K562 (cell line): ENCODE measurements around the gene PPP1R12C. TPM values are rescaled to one million over a fixed set of nuclear protein-coding genes. Genes with fewer than 3 reads are reported as not detected.
A peak's percentile ranks its signal among the peaks of the same experiment; 100 is the strongest.

Experiments used
- BCL6 ChIP-seq: fragments of 250-450 bp; sonication (Bioruptor Pico); IDR thresholded peaks from 2 replicates; pipeline ENCODE4 v1.4.0; 2020
- CBX1 ChIP-seq: sonication (generic); IDR thresholded peaks from 2 replicates; pipeline ENCODE4 v1.6.1; 2016; ENCODE audit warnings: antibody characterized with exemption, low read depth, mild to moderate bottlenecking
- DLX4 ChIP-seq: fragments of 250-450 bp; sonication (Bioruptor Pico); IDR thresholded peaks from 2 replicates; pipeline ENCODE4 v1.6.1; 2021; ENCODE audit warnings: mild to moderate bottlenecking
- GATAD2A ChIP-seq: fragments of 450-650 bp; IDR thresholded peaks from 2 replicates; pipeline ENCODE4 v1.6.1; 2017
- KAT2B ChIP-seq: IDR thresholded peaks from one replicate; pipeline ENCODE4 v1.6.1; 2012; ENCODE audit warnings: low read depth, mild to moderate bottlenecking, control low read depth, inconsistent platforms, low read length, moderate library complexity
- KDM1A ChIP-seq, 2 experiments: fragments of 450-650 bp; IDR thresholded peaks; 2 replicates each; pipeline ENCODE4 v1.6.1; 2016; ENCODE audit warnings: mild to moderate bottlenecking in 2 of 2
- NCOR1 ChIP-seq: fragments of 450-650 bp; IDR thresholded peaks from 2 replicates; pipeline ENCODE4 v1.6.1; 2016; ENCODE audit warnings: mild to moderate bottlenecking, moderate library complexity
- PBX2 ChIP-seq, 2 experiments: IDR thresholded peaks in 1 of 2; conservative IDR thresholded peaks in 1 of 2; 2 replicates each; pipeline ENCODE4 v1.6.1; 2016; ENCODE audit warnings: low read depth in 2 of 2, mild to moderate bottlenecking in 1 of 2, missing compliant biosample characterization in 1 of 2, missing genetic modification characterization in 1 of 2, moderate library complexity in 1 of 2
- PHTF2 ChIP-seq: fragments of 250-450 bp; sonication (Bioruptor Pico); IDR thresholded peaks from 2 replicates; pipeline ENCODE4 v1.5.0; 2021; ENCODE audit warnings: mild to moderate bottlenecking
- PPARD ChIP-seq: fragments of 250-450 bp; sonication (Bioruptor Pico); IDR thresholded peaks from 2 replicates; pipeline ENCODE4 v1.8.0; 2022; ENCODE audit warnings: inconsistent platforms, mild to moderate bottlenecking, moderate library complexity
- RERE ChIP-seq: sonication (generic); formaldehyde crosslinking; IDR thresholded peaks from 2 replicates; pipeline ENCODE4 v1.8.0; 2023; ENCODE audit warnings: missing genetic modification reagents, mild to moderate bottlenecking, borderline replicate concordance
- XRCC3 ChIP-seq: fragments of 450-650 bp; IDR thresholded peaks from 2 replicates; pipeline ENCODE4 v1.6.1; 2017; ENCODE audit warnings: mild to moderate bottlenecking, moderate library complexity
- ZBTB34 ChIP-seq: fragments of 250-450 bp; sonication (Bioruptor Pico); IDR thresholded peaks from 2 replicates; pipeline ENCODE4 v1.8.0; 2021; ENCODE audit warnings: mild to moderate bottlenecking, moderate library complexity
- ZNF146 ChIP-seq: IDR thresholded peaks from one replicate; pipeline ENCODE4 v1.6.1; 2018; ENCODE audit warnings: missing compliant biosample characterization; ENCODE audit not compliant: unreplicated experiment
- ZNF354B ChIP-seq: fragments of 250-450 bp; sonication (Bioruptor Pico); IDR thresholded peaks from 2 replicates; pipeline ENCODE4 v1.4.0; 2020
- ZNF395 ChIP-seq: fragments of 200-800 bp; sonication (Bioruptor generic); IDR thresholded peaks from 2 replicates; pipeline ENCODE4 v1.6.1; 2017; ENCODE audit warnings: missing genetic modification characterization, missing compliant biosample characterization
- ZNF79 ChIP-seq: fragments of 250-450 bp; sonication (Bioruptor Pico); IDR thresholded peaks from 2 replicates; pipeline ENCODE4 v1.4.0; 2020; ENCODE audit warnings: low read depth, mild to moderate bottlenecking, moderate library complexity
- polyA plus RNA-seq, 8 experiments: library from polyadenylated mRNA; depleted of rRNA in 4 of 8; stranded (reverse) in 5 of 8; unstranded in 3 of 8; fragments of >200 nt; fragmentation: Nextera tagmentation in 2 of 8; fragmentation: Illumina TruSeq in 1 of 8; extraction: Ambion mirVana in 2 of 8; extraction: Trizol in 1 of 8; gene quantifications; 2 replicates each; pipeline versions ENCODE4 v1.2.1 to v1.2.3, GENCODE V29; 2011 to 2014; ENCODE audit warnings: inconsistent platforms in 1 of 8, missing spikeins in 1 of 8
- total RNA-seq, 7 experiments: library from RNA; depleted of rRNA in 6 of 7; stranded (reverse); fragments of >200 nt in 6 of 7; fragmentation: Illumina TruSeq in 2 of 7; extraction: Trizol in 2 of 7; gene quantifications; 2 replicates each; pipeline versions ENCODE4 v1.2.1 to v1.2.3, GENCODE V29; 2011 to 2021; ENCODE audit warnings: low replicate concordance in 1 of 7

The PPP1R12C gene
- total and polyA plus RNA-seq, 9 of the 15 experiments (the other 6 are each of a cell fraction or from before 2014, with no cell fraction given): 1.8 to 136 (median 33.7) TPM

GRCh38 chr19:55117663-55118391, 390 bp upstream of the PPP1R12C start (continued):
- no peak for TF ChIP-seq PBX2 (CRISPR knock-in tag; IDR thresholded peaks at IDR 0.05; ENCODE audit: low read depth)
- no peak for TF ChIP-seq PBX2 (tag; conservative IDR thresholded peaks at IDR 0.05; ENCODE audit: low read depth)
- TF ChIP-seq DLX4 (CRISPR knock-in tag): no peak
- no peak for TF ChIP-seq NCOR1
- no peak for TF ChIP-seq RERE (CRISPR knock-in tag)
- no peak for TF ChIP-seq KDM1A (IDR thresholded peaks at IDR 0.05)
- no peak for TF ChIP-seq ZNF79 (CRISPR knock-in tag)
- no peak for TF ChIP-seq KAT2B
- TF ChIP-seq BCL6 (CRISPR knock-in tag): no peak
- 0 out of 2 replicates have a peak, but pooled peaks have one; percentile 26 for TF ChIP-seq CBX1
- TF ChIP-seq XRCC3: no peak
- no peak for TF ChIP-seq ZNF354B (CRISPR knock-in tag)
- peak; percentile 86 for TF ChIP-seq ZNF395 (CRISPR knock-in tag)
- TF ChIP-seq GATAD2A: no peak
- no peak for TF ChIP-seq ZNF146 (CRISPR knock-in tag)
- TF ChIP-seq PPARD (CRISPR knock-in tag): no peak
- no peak for TF ChIP-seq PHTF2 (CRISPR knock-in tag)
- TF ChIP-seq ZBTB34: no peak
